Measurements from ENCODE around the gene SERPIND1.

SERPIND1 gene

GRCh38 chr22:20829491-20830134, 55.7 kb downstream of the SERPIND1 start:
- H3K27me3 Mint-ChIP-seq (ENCODE audit: low read depth) = no peaks in the 10 kb centered on the region
- H3K9me3 Mint-ChIP-seq = no peaks in the 10 kb centered on the region
- H3K27ac Mint-ChIP-seq = no peak overlapping the region
- peaks cover 68% of the 10 kb centered on the region for H3K36me3 Mint-ChIP-seq (ENCODE audit: low read depth)
- no peaks in the 10 kb centered on the region for H3K4me1 Mint-ChIP-seq
- TF ChIP-seq CTCF (IDR thresholded peaks at IDR 0.05; ENCODE audit: unreplicated experiment in 3 of 3) = no peak
- H3K4me3 Mint-ChIP-seq = no peak overlapping the region

- Mint-ChIP-seq H3K27ac (no peak overlapping the region), H3K4me1 (no peaks in the 10 kb centered on the region), H3K36me3 (ENCODE audit: low read depth) (peaks cover 50% of the 10 kb centered on the region), H3K4me3 (no peak overlapping the region), H3K9me3 (no peaks in the 10 kb centered on the region), H3K27me3 (ENCODE audit: low read depth) (no peaks in the 10 kb centered on the region)
- no peak for TF ChIP-seq CTCF (IDR thresholded peaks at IDR 0.05; ENCODE audit: unreplicated experiment in 3 of 3)
Measured at GRCh38 chr22:20833225-20833665, 59.3 kb downstream of the SERPIND1 start.

- no peak overlapping the region for H3K27ac Mint-ChIP-seq
- no peak overlapping the region for H3K4me3 Mint-ChIP-seq
- H3K36me3 Mint-ChIP-seq (ENCODE audit: low read depth) = peaks cover 40% of the 10 kb centered on the region
- H3K4me1 Mint-ChIP-seq = no peaks in the 10 kb centered on the region
- no peaks in the 10 kb centered on the region for H3K9me3 Mint-ChIP-seq
- TF ChIP-seq CTCF (IDR thresholded peaks at IDR 0.05; ENCODE audit: unreplicated experiment in 3 of 3) = no peak
- H3K27me3 Mint-ChIP-seq (ENCODE audit: low read depth) = no peaks in the 10 kb centered on the region
Measured at GRCh38 chr22:20834206-20834605, 60.3 kb downstream of the SERPIND1 start.

- no peaks in the 10 kb centered on the region for H3K27me3 Mint-ChIP-seq (ENCODE audit: low read depth)
Measured at GRCh38 chr22:20834725-20835124, 60.8 kb downstream of the SERPIND1 start.

More at GRCh38 chr22:20834725-20835124, 60.8 kb downstream of the SERPIND1 start:
- Mint-ChIP-seq H3K4me3 (no peak overlapping the region), H3K4me1 (no peaks in the 10 kb centered on the region), H3K27ac (no peak overlapping the region), H3K9me3 (no peaks in the 10 kb centered on the region), H3K36me3 (ENCODE audit: low read depth) (peaks cover 35% of the 10 kb centered on the region)
- no peak for TF ChIP-seq CTCF (IDR thresholded peaks at IDR 0.05; ENCODE audit: unreplicated experiment in 3 of 3)
